ENCODE measurements around the gene MAD1L1.

Gene MAD1L1

DNA sequence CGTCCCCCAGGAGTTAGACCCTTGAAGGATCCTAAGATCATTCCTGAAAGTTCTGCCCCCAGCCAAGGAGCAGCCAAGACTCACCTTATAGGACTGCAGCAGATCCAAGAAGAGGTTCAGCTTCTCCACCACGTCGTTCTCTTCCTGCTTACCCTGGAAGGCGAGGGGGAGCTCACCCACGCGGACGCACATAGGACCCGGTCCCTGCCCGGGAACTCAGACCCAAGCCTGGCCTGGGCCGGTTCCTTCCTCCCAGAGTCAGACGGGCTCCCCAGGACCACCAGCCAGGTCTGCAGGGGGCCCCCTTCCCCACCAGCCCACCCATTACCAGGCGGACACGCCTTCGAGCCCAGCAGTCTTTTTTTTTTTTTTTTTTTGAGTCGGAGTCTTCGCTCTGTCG, 24.9 kb upstream of the MAD1L1 start:
- DNase-seq: no peak

DNA sequence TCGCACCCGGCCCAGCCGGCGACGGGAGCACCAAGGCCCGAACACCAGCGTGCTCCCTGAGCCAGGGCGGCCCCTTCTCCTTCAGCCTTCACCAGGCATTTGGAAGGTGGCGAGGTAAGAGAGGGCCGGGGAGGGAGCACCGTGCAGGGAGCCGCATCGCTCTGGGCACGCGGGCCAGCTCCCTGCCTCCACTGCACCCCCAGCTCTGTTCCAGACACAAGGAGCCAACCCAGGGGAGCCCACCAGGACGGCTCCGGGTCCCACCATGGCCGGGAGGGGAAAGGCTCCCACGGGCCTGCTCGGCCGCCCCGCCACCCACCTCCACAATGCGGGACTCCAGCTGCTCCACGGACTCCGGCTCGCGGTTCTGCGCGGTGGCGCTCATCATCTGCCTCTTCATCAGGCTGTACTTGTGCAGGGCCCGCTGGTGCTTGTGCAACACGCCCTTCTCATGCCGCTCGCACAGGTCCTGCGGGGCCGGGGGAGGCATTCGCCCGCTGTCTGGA, 24.4 kb upstream of the MAD1L1 start:
- DNase-seq: no peak

- DNase-seq: no peak
These were observed 23.7 kb upstream of the MAD1L1 start for GRCh38 chr7:2256306-2257045.

- no peak for DNase-seq
These were observed 22.7 kb upstream of the MAD1L1 start for GRCh38 chr7:2255145-2256139.

GRCh38 chr7:2254429-2255144, 21.8 kb upstream of the MAD1L1 start:
- DNase-seq: no peak

- no peak for DNase-seq
These were observed 20.9 kb upstream of the MAD1L1 start for GRCh38 chr7:2253525-2254244.

DNA sequence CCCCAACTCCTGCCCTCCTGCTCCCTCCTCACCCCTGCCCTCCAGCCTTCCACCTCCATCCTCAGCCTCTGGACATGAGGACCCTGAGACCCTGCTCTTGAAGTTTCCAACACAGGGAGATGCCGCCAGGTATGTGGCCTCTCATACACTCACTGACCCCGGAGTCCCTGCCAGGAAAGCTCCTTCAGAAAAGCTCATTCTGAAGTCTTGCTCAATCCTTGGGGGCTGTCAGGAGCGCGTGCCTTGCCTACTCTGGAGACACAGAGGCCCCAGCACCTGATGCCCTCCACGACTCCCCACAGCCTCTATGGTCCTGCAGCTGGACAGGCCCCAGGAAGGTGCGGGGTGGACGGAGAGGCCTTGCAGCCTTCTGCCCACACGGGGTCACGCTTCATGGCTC, 20.3 kb upstream of the MAD1L1 start:
- no peak for DNase-seq

- DNase-seq: no peak
These were observed 19.4 kb upstream of the MAD1L1 start for GRCh38 chr7:2251841-2252771.

DNA sequence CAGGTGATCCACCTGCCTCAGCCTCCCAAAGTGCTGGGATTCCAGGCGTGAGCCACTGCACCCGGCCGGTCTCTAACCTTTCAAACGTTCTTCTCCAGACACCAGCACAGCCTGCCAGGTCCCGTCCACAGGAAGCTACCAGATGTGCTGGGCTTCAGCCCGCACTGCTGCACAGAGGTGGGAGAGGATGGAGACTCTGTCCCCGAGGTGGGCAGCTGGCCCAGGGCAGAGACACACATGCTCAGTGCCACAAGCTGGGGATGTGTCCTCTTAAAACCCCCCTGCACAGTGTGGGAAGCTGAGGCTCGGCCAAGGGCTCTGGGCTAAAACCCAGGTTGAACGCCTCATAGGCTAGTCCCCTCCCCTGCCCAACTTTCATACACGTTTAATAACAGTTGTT, 18.6 kb upstream of the MAD1L1 start:
- no peak for DNase-seq

DNA sequence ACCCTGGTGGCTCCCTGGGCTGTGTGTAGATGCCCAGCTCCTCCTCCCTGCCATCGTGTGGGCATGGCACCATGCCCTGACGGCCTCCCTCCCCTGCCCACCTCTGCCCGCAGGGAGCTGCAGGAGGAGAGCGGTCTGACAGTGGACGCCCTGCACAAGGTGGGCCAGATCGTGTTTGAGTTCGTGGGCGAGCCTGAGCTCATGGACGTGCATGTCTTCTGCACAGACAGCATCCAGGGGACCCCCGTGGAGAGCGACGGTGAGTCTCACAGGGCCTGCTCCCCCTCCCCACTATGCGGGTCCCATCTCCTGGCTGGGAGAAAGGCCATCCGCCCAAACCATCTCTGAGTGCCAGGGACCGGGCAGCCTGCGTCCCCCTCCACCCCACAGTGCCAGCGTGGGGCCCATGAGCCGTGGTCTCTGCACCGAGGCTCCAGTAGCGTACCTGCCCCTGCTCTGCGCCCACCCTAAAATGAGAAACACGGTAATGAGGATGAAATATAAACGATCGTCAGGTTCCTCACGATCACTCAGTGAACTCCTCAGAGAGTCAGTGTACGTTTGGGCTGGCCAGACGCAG, 17.1 kb upstream of the MAD1L1 start:
- no peak for DNase-seq

DNA sequence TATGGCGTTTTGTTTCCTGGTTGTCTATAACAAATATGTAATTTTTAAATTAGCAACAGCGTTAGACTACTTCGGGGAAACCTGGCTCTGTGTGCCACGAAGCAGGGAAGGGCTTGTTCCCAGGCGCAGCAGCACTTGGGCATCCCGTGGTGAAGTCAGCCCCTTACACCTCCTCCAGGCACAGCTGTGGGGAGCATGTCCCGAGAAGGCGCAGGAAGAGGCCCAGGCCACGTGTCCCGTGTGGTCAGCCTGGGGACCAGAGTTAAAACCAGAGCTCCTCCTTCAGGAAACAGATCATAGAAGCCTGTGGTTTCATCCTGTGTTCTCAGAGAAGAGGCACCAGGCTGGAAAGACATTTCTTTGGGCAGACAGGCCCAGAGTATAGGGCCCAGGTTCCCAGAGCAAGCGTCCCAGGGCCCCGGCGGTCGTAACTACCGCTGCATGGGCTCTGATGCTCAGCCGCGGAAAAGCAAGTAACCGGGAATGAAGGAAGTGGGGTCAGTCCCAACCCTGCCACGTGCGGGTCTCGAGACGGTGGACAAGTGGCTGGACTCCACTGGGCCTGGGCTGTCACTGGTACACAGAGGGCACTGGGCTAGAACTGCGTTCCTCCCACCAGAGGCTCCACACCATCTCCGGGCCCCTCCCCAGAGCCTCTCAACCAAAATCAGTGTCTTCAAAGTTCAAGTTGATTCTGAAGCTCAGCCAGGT, 16.4 kb upstream of the MAD1L1 start:
- DNase-seq: peak; percentile 13

- DNase-seq: peak; percentile 27
These were observed 14.6 kb upstream of the MAD1L1 start for GRCh38 chr7:2247141-2247995.

- DNase-seq: no peak
These were observed 13.3 kb upstream of the MAD1L1 start for GRCh38 chr7:2245883-2246675.

DNA sequence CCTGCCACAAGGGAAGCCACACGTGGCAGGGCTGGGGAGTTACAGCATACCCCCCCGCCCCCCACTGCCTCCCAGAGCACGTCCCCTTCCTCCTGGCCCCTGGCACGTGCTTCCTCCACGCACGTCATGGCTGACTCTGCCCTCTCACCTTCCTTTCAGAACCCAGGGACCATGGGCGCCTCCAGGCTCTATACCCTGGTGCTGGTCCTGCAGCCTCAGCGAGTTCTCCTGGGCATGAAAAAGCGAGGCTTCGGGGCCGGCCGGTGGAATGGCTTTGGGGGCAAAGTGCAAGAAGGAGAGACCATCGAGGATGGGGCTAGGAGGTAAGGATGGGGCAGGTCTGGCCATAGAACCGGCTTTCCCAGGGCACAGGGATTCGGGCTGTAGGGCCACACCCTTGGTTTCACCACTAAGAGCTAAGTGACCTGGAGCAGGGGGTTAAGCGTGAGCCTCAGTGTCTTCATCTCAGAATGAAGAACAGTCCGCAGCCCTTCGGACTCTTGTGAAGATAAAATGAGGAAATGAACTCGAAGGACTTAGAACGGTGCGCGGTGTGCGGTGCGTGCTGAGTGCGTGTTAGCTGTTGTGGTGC, 11.8 kb upstream of the MAD1L1 start:
- DNase-seq: no peak

DNA sequence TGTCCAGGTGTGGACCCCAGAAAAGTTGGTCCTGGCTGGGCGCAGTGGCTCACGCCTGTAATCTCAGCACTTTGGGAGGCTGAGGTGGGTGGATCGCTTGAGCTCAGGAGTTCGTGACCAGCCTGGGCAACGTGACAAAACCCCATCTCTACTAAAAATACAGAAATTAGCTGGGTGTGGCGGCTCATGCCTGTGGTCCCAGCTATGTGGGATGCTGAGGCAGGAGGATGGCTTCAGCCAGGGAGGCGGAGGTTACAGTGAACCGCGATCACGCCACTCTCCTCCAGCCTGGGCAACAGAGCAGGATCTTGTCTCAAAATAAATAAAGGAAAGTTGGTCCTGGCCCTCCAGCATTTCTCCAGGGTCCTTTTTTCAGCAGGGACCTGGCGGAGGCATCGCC, 10.7 kb upstream of the MAD1L1 start:
- DNase-seq: no peak

- peak; percentile 9 for DNase-seq
These were observed 10.0 kb upstream of the MAD1L1 start for GRCh38 chr7:2242541-2243429.
